IPS DF 4.7 (cell line): ENCODE results near the gene LIMD2.

Experiments
- DNase-seq: peaks from one replicate; pipeline ENCODE4 v3.0.0-alpha.2; 2013; ENCODE audit warnings: low spot score; ENCODE audit errors: extremely low read depth

Gene LIMD2

GRCh38 chr17:63681530-63681929 is 18.4 kb downstream of the LIMD2 start:
- DNase-seq = no peak

GRCh38 chr17:63680700-63681099 is 19.2 kb downstream of the LIMD2 start:
- no peak for DNase-seq

GRCh38 chr17:63679214-63679613 is 20.7 kb downstream of the LIMD2 start:
- DNase-seq = no peak

GRCh38 chr17:63676584-63676983 is 23.3 kb downstream of the LIMD2 start:
- DNase-seq = no peak

- DNase-seq = no peak
Observed at GRCh38 chr17:63675607-63676546, 24.0 kb downstream of the LIMD2 start.

GRCh38 chr17:63675231-63675606 is 24.7 kb downstream of the LIMD2 start:
- no peak for DNase-seq

GRCh38 chr17:63672856-63673255 is 27.1 kb downstream of the LIMD2 start:
- DNase-seq = no peak

- no peak for DNase-seq
Observed at GRCh38 chr17:63665527-63666214, 34.3 kb downstream of the LIMD2 start.

- DNase-seq = no peak
Observed at GRCh38 chr17:63659850-63660249, 40.1 kb downstream of the LIMD2 start.

- no peak for DNase-seq
Observed at GRCh38 chr17:63658366-63658765, 41.6 kb downstream of the LIMD2 start.

- no peak for DNase-seq
Observed at GRCh38 chr17:63657786-63658185, 42.1 kb downstream of the LIMD2 start.

GRCh38 chr17:63653050-63653449 is 46.9 kb downstream of the LIMD2 start:
- DNase-seq = no peak

GRCh38 chr17:63652106-63652505 is 47.8 kb downstream of the LIMD2 start:
- no peak for DNase-seq

- no peak for DNase-seq
Observed at GRCh38 chr17:63649813-63650212, 50.1 kb downstream of the LIMD2 start.

GRCh38 chr17:63647936-63648335 is 52.0 kb downstream of the LIMD2 start:
- DNase-seq = no peak

- DNase-seq = no peak
Observed at GRCh38 chr17:63647065-63647725, 52.7 kb downstream of the LIMD2 start.

- DNase-seq = no peak
Observed at GRCh38 chr17:63646488-63646806, 53.5 kb downstream of the LIMD2 start.
